BE2C (cell line): ENCODE data around the gene CIP2A.

Experiments used
- DNase-seq: peaks from one replicate; pipeline ENCODE4 v3.0.0-alpha.2; 2020
- H3K27me3 ChIP-seq: fragments of 250-450 bp; sonication (Bioruptor Pico); 2 replicates; pipeline ENCODE4 v1.5.1; 2020; ENCODE audit warnings: mild to moderate bottlenecking
- H3K36me3 ChIP-seq: fragments of 250-450 bp; sonication (Bioruptor Pico); 2 replicates; pipeline ENCODE4 v1.5.1; 2020; ENCODE audit warnings: mild to moderate bottlenecking
- H3K4me1 ChIP-seq: fragments of 250-450 bp; sonication (Bioruptor Pico); 2 replicates; pipeline ENCODE4 v1.5.1; 2020
- H3K4me3 ChIP-seq: 2 replicates; pipeline ENCODE4 v1.5.1; 2011; ENCODE audit warnings: low read depth, low read length
- H3K9me3 ChIP-seq: fragments of 250-450 bp; sonication (Bioruptor Pico); 2 replicates; pipeline ENCODE4 v1.5.1; 2020
- CTCF ChIP-seq: IDR thresholded peaks from 2 replicates; pipeline ENCODE4 v1.5.1; 2012; ENCODE audit warnings: mild to moderate bottlenecking, low read depth, low read length

The CIP2A gene

GRCh38 chr3:108509263-108509662, 80.0 kb downstream of the CIP2A start:
- DNase-seq = peak; percentile 64
- H3K27me3 ChIP-seq = no peaks in the 10 kb centered on the region
- TF ChIP-seq CTCF = no peak
- H3K36me3 ChIP-seq = no peaks in the 10 kb centered on the region
- H3K9me3 ChIP-seq = no peaks in the 10 kb centered on the region
- peaks cover 40% of the 10 kb centered on the region for H3K4me1 ChIP-seq
- peak overlapping the region; percentile 26 for H3K4me3 ChIP-seq

GRCh38 chr3:108507902-108508301, 81.3 kb downstream of the CIP2A start:
- DNase-seq = no peak
- no peak overlapping the region for H3K4me3 ChIP-seq
- no peak for TF ChIP-seq CTCF
- H3K27me3 ChIP-seq = no peaks in the 10 kb centered on the region
- no peaks in the 10 kb centered on the region for H3K36me3 ChIP-seq
- no peaks in the 10 kb centered on the region for H3K9me3 ChIP-seq
- peaks cover 40% of the 10 kb centered on the region for H3K4me1 ChIP-seq

GRCh38 chr3:108505811-108506210, 83.4 kb downstream of the CIP2A start:
- peaks cover 26% of the 10 kb centered on the region for H3K4me1 ChIP-seq

GRCh38 chr3:108503722-108504121, 85.5 kb downstream of the CIP2A start:
- Histone ChIP-seq H3K4me1 (peaks cover 11% of the 10 kb centered on the region), H3K36me3 (no peaks in the 10 kb centered on the region), H3K27me3 (no peaks in the 10 kb centered on the region), H3K4me3 (no peak overlapping the region), H3K9me3 (no peaks in the 10 kb centered on the region)
- TF ChIP-seq CTCF = no peak
- DNase-seq = no peak

More at GRCh38 chr3:108505811-108506210, 83.4 kb downstream of the CIP2A start:
- no peaks in the 10 kb centered on the region for H3K27me3 ChIP-seq
- DNase-seq = no peak
- no peak overlapping the region for H3K4me3 ChIP-seq
- no peaks in the 10 kb centered on the region for H3K9me3 ChIP-seq
- H3K36me3 ChIP-seq = no peaks in the 10 kb centered on the region
- TF ChIP-seq CTCF = peak; percentile 43

- DNase-seq = no peak
- Histone ChIP-seq H3K36me3 (no peaks in the 10 kb centered on the region), H3K4me1 (no peaks in the 10 kb centered on the region; the same call in 1 of the 2 replicates), H3K4me3 (no peak overlapping the region), H3K9me3 (no peaks in the 10 kb centered on the region), H3K27me3 (no peaks in the 10 kb centered on the region)
- no peak for TF ChIP-seq CTCF
Measured at GRCh38 chr3:108501535-108501934, 87.7 kb downstream of the CIP2A start.

GRCh38 chr3:108500728-108501127, 88.5 kb downstream of the CIP2A start:
- H3K36me3 ChIP-seq = no peaks in the 10 kb centered on the region
- DNase-seq = no peak
- no peak overlapping the region for H3K4me3 ChIP-seq
- H3K27me3 ChIP-seq = no peaks in the 10 kb centered on the region
- no peak for TF ChIP-seq CTCF
- no peaks in the 10 kb centered on the region for H3K9me3 ChIP-seq
- H3K4me1 ChIP-seq = peaks cover 4% of the 10 kb centered on the region
